Fibroblast of lung (primary cell): ENCODE measurements around the gene SREBF2. TPM values are rescaled to one million over a fixed set of nuclear protein-coding genes. Genes with fewer than 3 reads are reported as not detected.

Source experiments
- DNase-seq, 2 donors: peaks; one replicate each; pipeline versions ENCODE4 v3.0.0 to v3.0.0-alpha.2; 2010; ENCODE audit warnings: low read depth in 2 of 2
- H2AFZ ChIP-seq: 2 replicates; pipeline ENCODE4 v1.5.1; 2012; ENCODE audit warnings: low read length, control low read depth, inconsistent platforms
- H3K27ac ChIP-seq: 2 replicates; pipeline ENCODE4 v1.5.1; 2011; ENCODE audit warnings: low read length, control low read depth; ENCODE audit not compliant: insufficient read depth
- H3K27me3 ChIP-seq: 2 replicates; pipeline ENCODE4 v1.5.1; 2011; ENCODE audit warnings: mild to moderate bottlenecking, low read length; ENCODE audit not compliant: control insufficient read depth, insufficient read depth
- H3K36me3 ChIP-seq: 2 replicates; pipeline ENCODE4 v1.5.1; 2011; ENCODE audit warnings: low read length; ENCODE audit not compliant: control insufficient read depth, insufficient read depth
- H3K4me1 ChIP-seq: 2 replicates; pipeline ENCODE4 v1.5.1; 2011; ENCODE audit warnings: low read length; ENCODE audit not compliant: control insufficient read depth, insufficient read depth; ENCODE audit errors: extremely low read depth
- H3K4me2 ChIP-seq: 2 replicates; pipeline ENCODE4 v1.5.1; 2011; ENCODE audit warnings: low read length, control low read depth; ENCODE audit not compliant: insufficient read depth; ENCODE audit errors: extremely low read depth
- H3K4me3 ChIP-seq, 4 experiments: fragments of 200-600 bp in 1 of 4; sonication (generic) in 1 of 4; replicated peaks in 1 of 4; 2 replicates each; pipeline ENCODE4 v1.5.1; 2011 to 2016; ENCODE audit warnings: low read length in 4 of 4, low read depth in 3 of 4, mild to moderate bottlenecking in 3 of 4, control low read depth in 2 of 4, inconsistent platforms in 1 of 4, mixed read lengths in 1 of 4; ENCODE audit not compliant: insufficient read depth in 1 of 4; ENCODE audit errors: control extremely low read depth in 1 of 4
- H3K79me2 ChIP-seq: 2 replicates; pipeline ENCODE4 v1.5.1; 2012; ENCODE audit warnings: mild to moderate bottlenecking, low read length, inconsistent platforms; ENCODE audit not compliant: control insufficient read depth, insufficient read depth
- H3K9ac ChIP-seq: 2 replicates; pipeline ENCODE4 v1.5.1; 2011; ENCODE audit warnings: mild to moderate bottlenecking, low read length, control low read depth; ENCODE audit not compliant: insufficient read depth
- H3K9me3 ChIP-seq: 2 replicates; pipeline ENCODE4 v1.5.1; 2012; ENCODE audit warnings: low read depth, low read length; ENCODE audit not compliant: control insufficient read depth, insufficient read depth
- H4K20me1 ChIP-seq: 2 replicates; pipeline ENCODE4 v1.5.1; 2011; ENCODE audit warnings: low read length; ENCODE audit not compliant: control insufficient read depth, insufficient read depth; ENCODE audit errors: extremely low read depth
- CTCF ChIP-seq, 2 donors: IDR thresholded peaks in 1 of 2; conservative IDR thresholded peaks in 1 of 2; 1 replicate in 1 of 2; 2 replicates in 1 of 2; pipeline ENCODE4 v1.5.1; 2011 to 2012; ENCODE audit warnings: low read length in 2 of 2, control low read depth in 1 of 2, inconsistent platforms in 1 of 2, low read depth in 1 of 2, mild to moderate bottlenecking in 1 of 2
- EZH2 ChIP-seq: IDR thresholded peaks from 2 replicates; pipeline ENCODE4 v1.5.1; 2012; ENCODE audit warnings: low read length, control low read depth, mild to moderate bottlenecking; ENCODE audit errors: missing control alignments
- polyA plus RNA-seq, 2 donors: library from polyadenylated mRNA; depleted of rRNA in 1 of 2; stranded (reverse) in 1 of 2; unstranded in 1 of 2; fragments of >200 nt; gene quantifications; 2 replicates each; pipeline ENCODE4 v1.2.1, GENCODE V29; 2011 to 2012; ENCODE audit warnings: missing spikeins in 1 of 2
- total RNA-seq: library from RNA; depleted of rRNA; stranded (reverse); fragments of >200 nt; gene quantifications from 2 replicates; pipeline ENCODE4 v1.2.1, GENCODE V29; 2014

The SREBF2 gene
- total and polyA plus RNA-seq, 2 donors (not counting 1 experiment from before 2014, with no cell fraction given) = 51.7 to 103 TPM

DNA sequence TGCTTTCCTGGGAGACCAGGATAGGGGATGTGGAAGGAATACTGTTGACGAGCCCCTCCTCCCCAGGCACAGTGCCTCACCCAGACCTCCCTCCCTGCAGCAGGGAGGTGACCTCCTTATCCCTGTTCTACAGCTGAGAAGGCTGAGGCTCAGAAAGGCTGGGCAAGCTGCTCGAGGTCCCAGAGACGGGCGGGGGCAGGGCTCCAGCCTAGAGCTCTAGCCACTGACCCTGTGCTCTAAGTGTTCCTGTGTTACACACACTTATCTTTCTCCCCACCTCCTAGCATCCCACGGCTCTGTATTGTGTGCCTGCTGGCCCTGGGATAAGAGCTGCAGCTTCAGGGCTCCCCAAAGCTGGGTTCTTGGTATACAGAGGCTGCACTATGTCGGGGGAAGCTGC lies 24.5 kb upstream of the SREBF2 start:
- no peak for DNase-seq
- no peaks in the 10 kb centered on the region for H3K27me3 ChIP-seq
- no peaks in the 10 kb centered on the region for H4K20me1 ChIP-seq
- H3K4me1 ChIP-seq = no peaks in the 10 kb centered on the region
- no peaks in the 10 kb centered on the region for H3K79me2 ChIP-seq
- no peak overlapping the region for H2AFZ ChIP-seq
- no peak for TF ChIP-seq CTCF (conservative IDR thresholded peaks at IDR 0.05 in 1 of 2, IDR thresholded peaks at IDR 0.05 in 1 of 2; ENCODE audit: low read depth in 1 of 2, low read length in 2 of 2)
- no peak for TF ChIP-seq EZH2
- H3K36me3 ChIP-seq = peaks cover 2% of the 10 kb centered on the region
- H3K4me2 ChIP-seq = no peak overlapping the region
- H3K9me3 ChIP-seq = no peaks in the 10 kb centered on the region
- H3K4me3 ChIP-seq = no peak overlapping the region
- H3K9ac ChIP-seq = no peak overlapping the region
- no peak overlapping the region for H3K27ac ChIP-seq

DNA sequence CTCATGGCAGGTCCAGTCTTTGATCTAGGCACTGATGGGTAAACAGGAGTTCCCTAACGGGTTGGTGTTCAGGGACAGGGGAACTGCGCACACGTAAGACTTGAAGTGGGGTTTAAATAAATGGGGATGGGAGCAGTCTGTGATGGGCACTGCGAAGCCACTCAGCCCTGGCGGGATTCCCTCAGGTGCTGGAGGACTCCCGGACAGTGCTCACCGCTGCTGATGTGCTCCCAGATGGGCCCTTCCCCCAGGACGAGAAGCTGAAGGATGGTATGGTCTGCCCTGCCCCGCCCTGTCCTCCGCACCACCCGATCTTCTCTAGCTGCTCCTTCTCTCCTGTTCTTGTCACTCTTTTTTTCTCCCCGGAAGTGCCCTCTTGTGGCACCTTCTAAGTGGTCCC lies 22.9 kb upstream of the SREBF2 start:
- Histone ChIP-seq H3K4me3 (no peak overlapping the region), H3K4me2 (no peak overlapping the region), H3K27ac (no peak overlapping the region), H2AFZ (no peak overlapping the region), H3K36me3 (peaks cover 2% of the 10 kb centered on the region), H3K9me3 (no peaks in the 10 kb centered on the region), H4K20me1 (no peaks in the 10 kb centered on the region), H3K27me3 (no peaks in the 10 kb centered on the region), H3K79me2 (no peaks in the 10 kb centered on the region), H3K9ac (no peak overlapping the region), H3K4me1 (no peaks in the 10 kb centered on the region)
- TF ChIP-seq EZH2 (no peak), CTCF (conservative IDR thresholded peaks at IDR 0.05 in 1 of 2, IDR thresholded peaks at IDR 0.05 in 1 of 2; ENCODE audit: low read depth in 1 of 2, low read length in 2 of 2) (no peak)
- DNase-seq = no peak

GRCh38 chr22:41812805-41813545 lies 19.9 kb upstream of the SREBF2 start:
- no peak for DNase-seq
- Histone ChIP-seq H3K4me3 (no peak overlapping the region), H3K4me2 (no peak overlapping the region), H3K9me3 (no peaks in the 10 kb centered on the region), H4K20me1 (no peaks in the 10 kb centered on the region), H3K27me3 (no peaks in the 10 kb centered on the region), H3K79me2 (no peaks in the 10 kb centered on the region), H2AFZ (no peak overlapping the region), H3K9ac (no peak overlapping the region), H3K36me3 (peaks cover 2% of the 10 kb centered on the region), H3K4me1 (no peaks in the 10 kb centered on the region), H3K27ac (no peak overlapping the region)
- TF ChIP-seq CTCF (conservative IDR thresholded peaks at IDR 0.05 in 1 of 2, IDR thresholded peaks at IDR 0.05 in 1 of 2; ENCODE audit: low read depth in 1 of 2, low read length in 2 of 2) (no peak), EZH2 (no peak)
